Activated CD4-positive, alpha-beta T cell treated with anti-CD3 and anti-CD28 coated beads for 48 hours (primary cell): ENCODE results near the gene MRPL27.
A peak's percentile ranks its signal among the peaks of the same experiment; 100 is the strongest.
"Not testable (repeated sequence)": the region's sequence is repeated elsewhere in the genome, so short reads cannot be mapped to it uniquely, and the experiment has no call there.

Experiments
- DNase-seq: peaks from one replicate; pipeline ENCODE4 v3.0.0-alpha.2; 2020

The MRPL27 gene

GRCh38 chr17:50372758-50373556 lies at the start of gene MRPL27, which contains the start of gene EME1:
Gene MRPL27 (minus strand): TSS chr17:50373184. CDS start chr17:50373170, 14 bp downstream.
Gene EME1 (plus strand): TSS chr17:50373229. CDS start chr17:50375209, 1,980 bp downstream.
- DNase-seq, result peak; percentile 88

GRCh38 chr17:50422738-50423137 lies 49.8 kb upstream of the MRPL27 start:
- no peak for DNase-seq

- no peak for DNase-seq
Measured at GRCh38 chr17:50421308-50422051, 48.5 kb upstream of the MRPL27 start.

- no peak for DNase-seq
Measured at GRCh38 chr17:50420419-50421112, 47.6 kb upstream of the MRPL27 start.

- DNase-seq, result not testable (repeated sequence)
Measured at GRCh38 chr17:50419577-50419976, 46.6 kb upstream of the MRPL27 start.

GRCh38 chr17:50414808-50415207 lies 41.8 kb upstream of the MRPL27 start:
- DNase-seq, result no peak

GRCh38 chr17:50412188-50412732 lies 39.3 kb upstream of the MRPL27 start:
- DNase-seq, result no peak

- no peak for DNase-seq
Measured at GRCh38 chr17:50407921-50408320, 34.9 kb upstream of the MRPL27 start.

GRCh38 chr17:50406578-50406977 lies 33.6 kb upstream of the MRPL27 start:
- DNase-seq, result no peak

GRCh38 chr17:50405351-50405750 lies 32.4 kb upstream of the MRPL27 start:
- not testable (repeated sequence) for DNase-seq

GRCh38 chr17:50399591-50399990 lies 26.6 kb upstream of the MRPL27 start:
- DNase-seq, result not testable (repeated sequence)

GRCh38 chr17:50398672-50399071 lies 25.7 kb upstream of the MRPL27 start:
- not testable (repeated sequence) for DNase-seq

- DNase-seq, result no peak
Measured at GRCh38 chr17:50397919-50398285, 24.9 kb upstream of the MRPL27 start.

- DNase-seq, result peak; percentile 94
Measured at GRCh38 chr17:50397111-50397918, 24.3 kb upstream of the MRPL27 start, which contains the start of gene LRRC59. Gene LRRC59 (minus strand): TSS chr17:50397523. CDS start chr17:50397317, 206 bp downstream.

GRCh38 chr17:50396261-50397110 lies 23.5 kb upstream of the MRPL27 start:
- peak; percentile 31 for DNase-seq

- no peak for DNase-seq
Measured at GRCh38 chr17:50394711-50395110, 21.7 kb upstream of the MRPL27 start.

GRCh38 chr17:50393700-50394099 lies 20.7 kb upstream of the MRPL27 start:
- no peak for DNase-seq

GRCh38 chr17:50392621-50393020 lies 19.6 kb upstream of the MRPL27 start:
- no peak for DNase-seq

- DNase-seq, result no peak
Measured at GRCh38 chr17:50389534-50389933, 16.6 kb upstream of the MRPL27 start.

GRCh38 chr17:50388728-50389127 lies 15.7 kb upstream of the MRPL27 start:
- DNase-seq, result no peak

GRCh38 chr17:50386510-50386909 lies 13.5 kb upstream of the MRPL27 start:
- DNase-seq, result no peak
